Endothelial cell of umbilical vein (primary cell): Measurements from ENCODE around the gene DNAJC11. TPM values are rescaled to one million over a fixed set of nuclear protein-coding genes. Genes with fewer than 3 reads are reported as not detected.
A peak's percentile ranks its signal among the peaks of the same experiment; 100 is the strongest.

ENCODE experiments used
- BruUV-seq: library from RNA; stranded (reverse); fragments of 400-500 nt; replicated peaks from 2 replicates; lab custom pipeline; 2021; lab: Mats Ljungman, UMichigan
- CTCF ChIA-PET: fragments of 300-600, 350-600 bp; sonication (Branson Sonifier 250); formaldehyde crosslinking; loops from one replicate; lab custom pipeline; 2021; ENCODE audit warnings: antibody characterized with exemption, inconsistent platforms; lab: Charles Lee
- POLR2A ChIA-PET: fragments of 300-600, 350-600 bp; sonication (Branson Sonifier 250); formaldehyde crosslinking; loops from one replicate; lab custom pipeline; 2021; ENCODE audit warnings: antibody characterized with exemption, inconsistent platforms; lab: Charles Lee
- DNase-seq: peaks from one replicate; pipeline ENCODE4 v3.0.0-alpha.2; 2011; ENCODE audit warnings: low read depth, low spot score
- FAIRE-seq: peaks from 2 replicates; lab custom pipeline; 2011; peaks lifted over from hg19 to GRCh38; lab: Jason Lieb, UNC
- H2AFZ ChIP-seq: 2 replicates; pipeline ENCODE4 v1.6.0; 2012; ENCODE audit warnings: low read depth, low read length, control low read depth, inconsistent platforms
- H3K27ac ChIP-seq: 2 replicates; pipeline ENCODE4 v1.5.1; 2011; ENCODE audit warnings: low read depth, mild to moderate bottlenecking, control low read depth, low read length, moderate library complexity; ENCODE audit not compliant: insufficient read depth
- H3K27me3 ChIP-seq, 2 experiments: 2 replicates each; pipeline versions ENCODE4 v1.6.0 to v1.6.1; 2011; ENCODE audit warnings: low read length in 2 of 2, mixed read lengths in 1 of 2; ENCODE audit not compliant: control insufficient read depth in 2 of 2, insufficient read depth in 2 of 2
- H3K36me3 ChIP-seq, 2 experiments: 2 replicates in 1 of 2; 3 replicates in 1 of 2; pipeline ENCODE4 v1.5.1; 2011; ENCODE audit warnings: low read length in 2 of 2, mild to moderate bottlenecking in 1 of 2, moderate library complexity in 1 of 2; ENCODE audit not compliant: control insufficient read depth in 2 of 2, insufficient read depth in 2 of 2; ENCODE audit errors: extremely low read depth in 1 of 2
- H3K4me1 ChIP-seq: 3 replicates; pipeline ENCODE4 v1.5.1; 2011; ENCODE audit warnings: mild to moderate bottlenecking, low read length; ENCODE audit not compliant: control insufficient read depth, insufficient read depth; ENCODE audit errors: extremely low read depth
- H3K4me2 ChIP-seq: 2 replicates; pipeline ENCODE4 v1.6.1; 2011; ENCODE audit warnings: low read length, control low read depth, mixed read lengths; ENCODE audit not compliant: insufficient read depth
- H3K4me3 ChIP-seq, 3 experiments: fragments of 200-600 bp in 1 of 3; sonication (generic), shearing (Covaris generic) in 1 of 3; replicated peaks in 1 of 3; 2 replicates each; pipeline ENCODE4 v1.5.1; 2011 to 2016; ENCODE audit warnings: control low read depth in 3 of 3, low read length in 3 of 3, mild to moderate bottlenecking in 2 of 3, inconsistent platforms in 1 of 3, low read depth in 1 of 3, moderate library complexity in 1 of 3; ENCODE audit not compliant: insufficient read depth in 1 of 3
- H3K79me2 ChIP-seq: 2 replicates; pipeline ENCODE4 v1.6.0; 2012; ENCODE audit warnings: low read length, inconsistent platforms; ENCODE audit not compliant: control insufficient read depth, insufficient read depth
- H3K9ac ChIP-seq: replicated peaks from 2 replicates; pipeline ENCODE3; 2011; ENCODE audit warnings: low read length, control low read depth; ENCODE audit not compliant: insufficient read depth; ENCODE audit errors: extremely low read depth
- H3K9me1 ChIP-seq: replicated peaks from 3 replicates; pipeline ENCODE4 v1.6.0; 2011; ENCODE audit warnings: mild to moderate bottlenecking, low read length; ENCODE audit not compliant: control insufficient read depth, insufficient read depth; ENCODE audit errors: extremely low read depth
- H3K9me3 ChIP-seq: replicated peaks from 2 replicates; pipeline ENCODE4 v1.5.1; 2012; ENCODE audit warnings: low read length, inconsistent platforms; ENCODE audit not compliant: control insufficient read depth, insufficient read depth
- H4K20me1 ChIP-seq: replicated peaks from 2 replicates; pipeline ENCODE3; 2011; ENCODE audit warnings: mild to moderate bottlenecking, low read length; ENCODE audit not compliant: control insufficient read depth, insufficient read depth; ENCODE audit errors: extremely low read depth
- FOS ChIP-seq: IDR thresholded peaks from 2 replicates; pipeline ENCODE4 v1.6.1; 2011; ENCODE audit warnings: mild to moderate bottlenecking, low read length, moderate library complexity, borderline replicate concordance; ENCODE audit not compliant: insufficient read depth
- POLR2A ChIP-seq: IDR thresholded peaks from 2 replicates; pipeline ENCODE4 v1.6.1; 2012; ENCODE audit warnings: low read depth, mild to moderate bottlenecking, control low read depth, low read length
- POLR2AphosphoS5 ChIP-seq: IDR thresholded peaks from 2 replicates; pipeline ENCODE4 v1.6.1; 2012; ENCODE audit warnings: low read depth, mild to moderate bottlenecking, control low read depth, low read length, moderate library complexity; ENCODE audit not compliant: insufficient read depth
- dilution Hi-C: fragments of 300-500 bp; cut with MboI; formaldehyde crosslinking; loops from one replicate; pipeline ENCODE4 v1.15.0; 2019; ENCODE audit warnings: low sequenced_read_pairs; ENCODE audit not compliant: extremely low pct_ligation_motif_present
- intact Hi-C: fragments of 100-400 bp; cut with micrococcal nuclease; formaldehyde crosslinking; loops from one replicate; pipeline ENCODE4 v1.10.0; 2022
- polyA plus RNA-seq, 4 experiments: library from polyadenylated mRNA; depleted of rRNA in 3 of 4; stranded (reverse) in 3 of 4; unstranded in 1 of 4; fragments of >200 nt; gene quantifications; 2 replicates each; pipeline versions ENCODE4 v1.2.1 to v1.2.3, GENCODE V29; 2011 to 2012; ENCODE audit warnings: missing spikeins in 1 of 4
- total RNA-seq: library from RNA; stranded (reverse); gene quantifications from 2 replicates; pipeline ENCODE4 v1.2.3, GENCODE V29; 2021
- TF ChIP-seq, protein P1 (sequence below), 2 donors: IDR thresholded peaks; 1 replicate in 1 of 2; 2 replicates in 1 of 2; pipeline ENCODE4 v1.5.1; 2011; ENCODE audit warnings: low read length in 2 of 2, mild to moderate bottlenecking in 2 of 2, moderate library complexity in 2 of 2, control low read depth in 1 of 2, inconsistent platforms in 1 of 2, low read depth in 1 of 2; ENCODE audit not compliant: insufficient read depth in 1 of 2; ENCODE audit errors: extremely low read depth in 1 of 2

Gene DNAJC11
- total and polyA plus RNA-seq, 2 donors (not counting 3 experiments of a cell fraction or from before 2014, with no cell fraction given) = 31.1 to 64.3 TPM

GRCh38 chr1:6602669-6603237 lies 98.9 kb downstream of the DNAJC11 start, which contains the start of gene KLHL21:
Gene KLHL21 (minus strand): TSS chr1:6602869. CDS start chr1:6602817, 52 bp downstream.
- H3K4me1 ChIP-seq = peaks cover 23% of the 10 kb centered on the region
- POLR2A ChIA-PET = interaction anchor here (1.0 to 1.6 kb wide), 7 partner anchors 11 to 50 kb away, joined by 3 to 6 read pairs (median 5); partner anchors contain the start of genes PHF13 and ZBTB48
- peak; percentile 67 for FAIRE-seq
- no peaks in the 10 kb centered on the region for H3K9me1 ChIP-seq
- H3K9me3 ChIP-seq = no peaks in the 10 kb centered on the region
- no peaks in the 10 kb centered on the region for H4K20me1 ChIP-seq
- intact Hi-C loops (loop anchor here (1.0 to 5.0 kb wide), 5 partner anchors 11 to 185 kb away; partner anchors contain the start of genes CAMTA1, DNAJC11, PHF13 and PLEKHG5), dilution Hi-C loops (no loop called here)
- CTCF ChIA-PET = interaction anchor here (1.0 to 2.9 kb wide), 5 partner anchors 10 to 44 kb away, joined by 4 to 12 read pairs (median 8); partner anchors contain the start of gene ZBTB48
- peak within 1 kb of the TSS; percentile 87 for H3K4me2 ChIP-seq
- H2AFZ ChIP-seq = peak within 1 kb of the TSS; percentile 47
- peak within 1 kb of the TSS; percentile 89 for H3K9ac ChIP-seq
- TF ChIP-seq FOS = peak; percentile 64
- TF ChIP-seq POLR2AphosphoS5 = peak; percentile 99
- TF ChIP-seq, protein P1, sequence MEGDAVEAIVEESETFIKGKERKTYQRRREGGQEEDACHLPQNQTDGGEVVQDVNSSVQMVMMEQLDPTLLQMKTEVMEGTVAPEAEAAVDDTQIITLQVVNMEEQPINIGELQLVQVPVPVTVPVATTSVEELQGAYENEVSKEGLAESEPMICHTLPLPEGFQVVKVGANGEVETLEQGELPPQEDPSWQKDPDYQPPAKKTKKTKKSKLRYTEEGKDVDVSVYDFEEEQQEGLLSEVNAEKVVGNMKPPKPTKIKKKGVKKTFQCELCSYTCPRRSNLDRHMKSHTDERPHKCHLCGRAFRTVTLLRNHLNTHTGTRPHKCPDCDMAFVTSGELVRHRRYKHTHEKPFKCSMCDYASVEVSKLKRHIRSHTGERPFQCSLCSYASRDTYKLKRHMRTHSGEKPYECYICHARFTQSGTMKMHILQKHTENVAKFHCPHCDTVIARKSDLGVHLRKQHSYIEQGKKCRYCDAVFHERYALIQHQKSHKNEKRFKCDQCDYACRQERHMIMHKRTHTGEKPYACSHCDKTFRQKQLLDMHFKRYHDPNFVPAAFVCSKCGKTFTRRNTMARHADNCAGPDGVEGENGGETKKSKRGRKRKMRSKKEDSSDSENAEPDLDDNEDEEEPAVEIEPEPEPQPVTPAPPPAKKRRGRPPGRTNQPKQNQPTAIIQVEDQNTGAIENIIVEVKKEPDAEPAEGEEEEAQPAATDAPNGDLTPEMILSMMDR (IDR thresholded peaks at IDR 0.05; ENCODE audit: extremely low read depth in 1 of 2, insufficient read depth in 1 of 2, low read depth in 1 of 2, low read length in 2 of 2) = no peak
- TF ChIP-seq POLR2A = peak; percentile 99
- H3K36me3 ChIP-seq = peaks cover 1 to 7% of the 10 kb centered on the region in 2 experiments
- peaks cover 39% of the 10 kb centered on the region for H3K79me2 ChIP-seq
- H3K27ac ChIP-seq = peak within 1 kb of the TSS; percentile 86
- BruUV-seq = no TSS peak
- DNase-seq = peak; percentile 84
- no peaks in the 10 kb centered on the region for H3K27me3 ChIP-seq
- H3K4me3 ChIP-seq = peak within 1 kb of the TSS; percentile 39 to 84 (median 74)
